HG03175 (cell line): ENCODE measurements around the gene RASSF5.
"Not testable (repeated sequence)": the region's sequence is repeated elsewhere in the genome, so short reads cannot be mapped to it uniquely, and the experiment has no call there.

ENCODE experiments used
- ATAC-seq: cut with Tn5 transposase; IDR thresholded peaks from one replicate; pipeline ENCODE4 v1.9.1; 2021; ENCODE audit warnings: mild to moderate bottlenecking, moderate library complexity; ENCODE audit not compliant: unreplicated experiment

RASSF5 gene

DNA sequence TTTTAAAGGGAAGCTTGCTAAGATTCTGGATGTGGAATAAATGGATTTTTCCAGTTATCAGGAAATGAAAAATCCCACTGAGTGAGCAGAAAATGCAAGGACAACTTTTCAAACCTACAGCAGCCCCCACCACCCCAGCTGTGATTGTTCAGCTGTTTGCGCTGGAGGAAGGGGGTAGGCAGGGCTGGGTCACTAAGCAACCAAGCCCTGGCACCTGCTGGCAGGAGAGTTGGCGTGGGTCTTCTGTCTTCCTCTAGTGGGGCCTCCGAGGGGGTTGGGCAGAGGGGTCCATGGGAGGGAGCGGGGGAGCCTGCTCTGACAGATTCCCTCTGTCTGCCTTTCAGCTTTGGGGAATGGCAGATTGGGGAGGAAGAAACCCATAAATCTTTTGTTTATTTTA lies 59.7 kb downstream of the RASSF5 start:
- ATAC-seq, result no peak

DNA sequence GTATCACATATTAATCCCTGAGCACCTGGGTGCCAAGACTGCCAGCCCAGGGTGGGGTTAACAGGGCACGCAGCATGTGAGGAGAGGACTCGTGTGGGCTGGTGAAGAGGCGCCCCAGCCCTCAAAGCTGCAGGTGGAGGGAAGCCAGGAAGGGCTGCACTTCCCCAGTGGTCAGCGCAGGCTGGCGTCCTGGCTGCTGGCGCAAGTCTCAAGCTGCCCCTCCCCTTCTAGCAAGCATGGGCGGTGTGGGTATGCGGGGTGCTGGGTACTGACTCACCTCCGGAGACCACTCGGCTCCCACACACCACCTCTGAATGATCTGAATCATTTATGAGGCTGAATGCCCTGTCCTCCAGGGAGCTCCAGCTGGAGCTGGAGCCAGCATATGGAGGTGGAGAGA lies 60.9 kb downstream of the RASSF5 start:
- ATAC-seq, result no peak

DNA sequence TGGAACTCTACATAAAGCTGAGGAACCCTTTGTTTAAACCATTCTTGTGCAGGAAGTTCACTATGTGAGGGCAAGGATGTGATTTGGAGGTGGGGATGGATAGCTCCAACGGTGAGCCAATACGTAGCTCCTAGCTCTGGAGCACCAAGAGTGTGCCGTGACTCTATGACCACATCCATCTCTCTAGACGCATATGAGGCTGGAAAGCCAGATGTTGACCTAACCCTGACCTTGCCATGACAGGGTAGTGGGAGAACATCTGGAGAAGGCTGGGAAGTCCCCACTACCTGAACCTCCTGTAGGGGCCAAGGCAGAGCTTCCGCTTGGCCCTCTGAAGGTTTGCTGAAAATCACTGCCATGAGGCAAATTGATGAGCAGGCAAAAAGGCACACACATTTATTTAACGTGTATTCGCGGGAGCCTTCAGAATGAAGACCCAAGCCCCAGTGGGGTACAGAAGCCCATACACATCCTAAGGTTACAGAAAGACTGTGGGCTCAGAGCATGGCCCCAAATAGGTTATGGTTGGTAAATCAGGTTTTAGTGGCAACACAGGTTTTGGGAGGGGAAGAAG lies 61.5 kb downstream of the RASSF5 start:
- no peak for ATAC-seq

DNA sequence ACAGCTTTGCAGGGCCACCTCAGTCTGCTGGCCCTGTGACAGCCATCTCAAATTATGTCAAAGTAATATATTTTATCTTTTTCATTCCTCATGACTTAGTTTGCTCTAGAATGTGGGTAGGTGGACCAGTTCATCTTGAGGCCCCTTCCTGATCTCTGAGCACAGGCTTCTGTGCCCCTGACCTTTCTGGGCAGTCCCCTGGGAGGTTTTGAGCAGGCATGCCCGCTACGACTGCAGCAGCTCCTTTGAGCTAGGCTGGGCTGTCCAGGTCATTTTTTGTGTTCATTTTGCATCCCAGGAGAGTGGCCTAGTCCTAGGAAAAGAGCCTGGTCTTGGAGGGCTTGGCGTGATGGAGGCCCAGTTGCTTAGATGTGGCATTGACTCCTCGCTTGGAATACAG lies 62.2 kb downstream of the RASSF5 start:
- ATAC-seq, result no peak

DNA sequence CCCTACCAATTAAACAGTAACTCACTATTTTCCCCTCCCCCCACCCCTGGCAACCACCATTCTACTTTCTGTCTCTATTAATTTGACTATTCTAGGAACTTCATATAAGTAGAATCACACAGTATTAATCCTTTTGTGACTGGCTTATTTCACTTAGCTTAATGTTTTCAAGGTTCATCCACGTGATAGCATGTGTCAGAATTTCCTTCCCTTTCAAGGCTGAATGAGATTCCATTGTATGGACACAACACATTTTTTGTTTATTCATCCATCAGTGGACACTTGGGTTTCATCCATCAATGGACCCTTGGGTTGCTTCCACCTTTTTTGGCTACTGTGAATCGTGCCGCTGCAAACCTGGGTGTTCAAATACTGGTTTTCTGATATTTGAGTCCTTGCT lies 63.2 kb downstream of the RASSF5 start:
- ATAC-seq, result no peak

DNA sequence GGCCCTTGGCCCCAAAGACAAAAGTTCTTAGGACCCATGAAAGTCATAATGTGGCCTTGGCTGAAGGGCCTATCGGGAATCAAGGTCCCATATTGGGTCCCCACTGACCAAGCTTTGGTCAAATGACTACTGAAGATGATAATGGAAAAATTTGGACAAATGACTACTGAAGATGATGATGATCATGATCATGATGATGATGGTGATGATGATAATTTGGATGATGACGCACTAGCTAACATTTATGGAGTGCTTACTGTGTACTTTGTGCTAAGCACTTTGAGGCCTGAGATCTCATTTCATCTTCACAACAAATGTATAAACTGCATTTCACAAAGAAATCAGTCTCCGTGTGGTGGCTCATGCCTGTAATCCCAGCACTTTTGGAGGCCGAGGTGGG lies 65.5 kb downstream of the RASSF5 start:
- ATAC-seq, result no peak

DNA sequence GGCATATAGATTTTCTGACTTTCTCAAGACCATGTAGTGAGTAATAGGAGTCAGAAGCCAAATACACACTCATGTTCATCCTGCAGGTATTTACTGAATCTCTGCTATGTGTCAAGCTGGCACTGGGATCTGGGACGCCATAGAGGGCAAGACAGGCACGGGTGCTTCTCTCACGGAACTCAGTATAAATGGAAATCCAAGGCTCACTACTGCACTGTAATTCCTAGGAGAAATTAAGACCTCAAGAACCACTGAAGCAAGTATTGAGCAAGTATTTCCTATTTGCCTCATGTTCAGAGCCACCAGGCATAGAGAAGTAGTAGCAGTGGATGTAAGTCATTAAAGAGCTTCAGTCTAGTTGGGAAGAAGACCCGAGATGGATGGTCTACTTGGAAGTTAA lies 66.0 kb downstream of the RASSF5 start:
- ATAC-seq, result no peak

DNA sequence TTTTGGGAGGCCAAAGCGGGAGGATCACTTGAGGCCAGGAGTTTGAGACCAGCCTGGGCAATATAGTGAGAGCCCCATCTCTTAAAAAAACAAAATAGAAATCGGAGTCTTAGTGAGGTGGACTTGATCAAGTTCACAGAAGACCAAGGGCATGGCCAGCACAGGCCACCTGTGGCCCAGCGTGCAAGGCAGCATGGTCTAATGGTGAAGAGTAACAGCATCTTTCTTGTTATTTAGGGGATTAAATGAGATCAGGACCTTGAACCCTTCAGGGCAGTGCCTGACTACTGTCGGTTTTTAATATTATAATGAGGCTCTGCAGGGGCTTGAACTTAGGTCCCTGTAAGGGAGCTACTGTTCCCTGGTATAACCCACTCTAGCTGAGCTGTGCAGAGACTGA lies 66.4 kb downstream of the RASSF5 start:
- ATAC-seq, result no peak

DNA sequence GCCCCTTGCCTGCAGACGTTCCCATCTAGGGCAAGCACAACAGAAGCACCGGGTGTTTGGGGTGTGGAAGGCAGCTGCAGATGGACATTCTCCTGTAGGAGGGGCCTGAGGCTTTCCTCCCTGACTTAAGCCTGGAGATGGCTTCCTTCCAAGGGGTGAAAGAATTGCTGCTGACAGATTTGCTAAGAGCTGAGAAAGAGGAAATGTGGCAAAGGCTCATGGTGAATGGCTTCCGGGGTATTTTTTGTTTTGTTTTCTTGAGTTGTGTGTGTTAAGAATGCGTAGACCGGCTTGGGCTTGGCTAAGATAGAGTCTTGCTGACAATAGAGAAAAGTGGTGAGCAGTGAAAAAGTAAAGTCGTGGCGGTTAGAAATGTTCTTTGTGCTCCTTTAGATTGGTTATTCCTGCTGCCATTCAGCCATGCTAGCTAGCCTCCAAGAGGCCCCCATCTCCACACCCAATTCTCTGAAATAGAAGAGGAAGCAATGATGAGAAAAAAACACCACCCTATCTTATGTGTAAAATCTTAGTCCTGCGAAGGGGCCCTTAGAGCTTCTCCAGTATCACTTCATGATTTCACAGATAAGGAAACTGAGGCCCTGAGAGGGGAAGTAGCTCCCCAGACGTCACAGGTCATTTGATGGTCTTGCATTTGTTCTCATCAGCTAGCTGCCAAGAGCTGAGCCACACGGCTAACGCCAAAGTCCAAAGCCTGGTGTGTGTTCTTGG lies 68.0 kb downstream of the RASSF5 start:
- no peak for ATAC-seq

DNA sequence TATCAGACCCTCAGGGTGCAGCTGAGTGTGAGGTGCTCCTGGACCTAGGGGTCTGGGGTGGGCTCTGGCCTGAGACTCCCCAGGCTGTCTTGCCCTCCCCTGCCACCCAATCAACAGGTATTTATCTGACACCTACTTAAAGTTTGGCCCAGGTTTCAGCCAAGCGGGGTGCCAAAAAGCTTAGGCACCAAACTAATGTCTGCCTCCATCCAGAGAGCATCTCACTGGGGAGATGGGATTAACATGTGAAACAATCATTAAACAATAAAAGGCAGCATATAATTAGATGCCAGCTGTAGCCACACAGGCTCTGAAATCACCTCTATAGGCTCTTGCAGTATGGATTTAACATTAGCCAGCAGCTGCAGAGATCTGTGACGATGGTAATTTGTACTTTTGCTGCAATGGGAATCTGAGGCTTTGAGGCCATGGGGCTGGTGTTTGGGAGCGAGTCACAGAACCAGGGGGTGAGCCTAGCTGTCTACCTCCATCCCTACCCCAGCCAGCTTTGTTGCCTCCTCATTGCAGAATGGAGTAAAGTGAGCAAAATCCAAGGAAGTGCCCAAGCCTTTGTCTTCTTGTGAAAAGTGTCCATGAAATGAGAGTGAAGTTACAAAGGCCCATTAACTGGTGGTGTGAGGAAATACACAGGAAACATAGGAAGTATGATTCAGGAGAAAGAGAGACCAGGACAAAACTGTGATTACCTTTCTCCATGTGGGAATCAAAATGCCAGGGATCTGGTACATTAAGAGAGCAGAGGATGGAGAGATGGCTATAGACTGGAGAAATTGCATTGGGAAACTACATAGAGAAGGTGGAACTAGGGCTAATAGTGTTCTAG lies 68.8 kb downstream of the RASSF5 start:
- ATAC-seq, result no peak

DNA sequence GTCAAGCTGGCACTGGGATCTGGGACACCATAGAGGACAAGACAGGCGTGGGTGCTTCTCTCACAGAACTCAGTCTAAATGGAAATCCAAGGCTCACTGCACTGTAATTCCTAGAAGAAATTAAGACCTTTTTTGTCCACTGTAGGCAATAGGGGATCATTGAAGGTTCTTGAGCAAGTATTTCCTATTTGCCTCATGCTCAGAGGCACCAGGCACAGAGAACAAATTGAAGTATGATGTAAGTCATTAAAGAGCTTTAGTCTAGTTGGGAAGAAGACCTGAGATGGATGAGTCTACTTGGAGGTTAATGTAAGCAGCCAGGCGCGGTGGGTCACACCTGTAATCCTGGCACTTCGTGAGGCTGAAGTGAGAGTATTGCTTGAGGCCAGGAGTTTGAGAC lies 70.3 kb downstream of the RASSF5 start:
- ATAC-seq, result no peak

DNA sequence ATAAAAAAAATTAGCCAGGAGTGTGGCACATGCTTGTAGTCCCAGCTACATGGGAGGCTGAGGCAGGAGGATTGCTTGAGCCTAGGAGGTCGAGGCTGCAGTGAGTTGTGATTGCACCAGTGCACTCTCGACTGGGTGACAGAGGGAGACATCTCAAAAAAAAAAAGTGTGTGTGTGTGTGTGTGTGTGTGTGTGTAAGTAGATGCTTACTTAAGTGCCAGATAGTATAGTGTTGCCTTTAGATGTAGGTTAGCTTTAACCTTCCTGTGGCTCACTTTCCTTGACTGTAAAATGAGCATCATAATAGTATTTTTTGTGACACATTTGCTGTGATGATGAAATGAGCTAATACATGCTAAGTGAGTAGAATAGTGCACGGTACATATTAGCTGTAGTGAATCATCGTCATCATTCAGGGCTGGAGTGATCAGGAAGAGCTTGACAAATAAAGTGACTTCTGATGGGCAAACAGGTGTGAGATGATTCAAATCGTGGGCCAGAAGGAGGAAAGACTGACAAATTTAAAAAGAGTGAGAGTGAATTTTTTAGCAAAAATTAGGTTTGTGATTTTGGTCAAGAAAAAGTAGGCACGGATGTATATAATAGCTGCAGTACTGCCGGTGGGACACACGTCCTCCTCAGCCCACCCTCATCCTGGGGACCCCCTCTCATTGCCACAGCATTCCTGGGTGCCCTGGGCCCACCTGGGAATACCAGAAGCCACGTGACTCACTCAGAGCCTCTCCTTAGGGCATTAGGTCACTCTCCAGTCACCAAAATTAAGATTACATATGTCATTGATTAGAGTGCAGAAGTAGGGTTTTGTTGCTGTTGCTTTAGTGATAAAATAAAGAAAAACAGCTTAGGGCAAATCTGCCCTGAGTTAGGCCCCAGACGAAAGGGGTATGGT lies 71.0 kb downstream of the RASSF5 start:
- no peak for ATAC-seq

DNA sequence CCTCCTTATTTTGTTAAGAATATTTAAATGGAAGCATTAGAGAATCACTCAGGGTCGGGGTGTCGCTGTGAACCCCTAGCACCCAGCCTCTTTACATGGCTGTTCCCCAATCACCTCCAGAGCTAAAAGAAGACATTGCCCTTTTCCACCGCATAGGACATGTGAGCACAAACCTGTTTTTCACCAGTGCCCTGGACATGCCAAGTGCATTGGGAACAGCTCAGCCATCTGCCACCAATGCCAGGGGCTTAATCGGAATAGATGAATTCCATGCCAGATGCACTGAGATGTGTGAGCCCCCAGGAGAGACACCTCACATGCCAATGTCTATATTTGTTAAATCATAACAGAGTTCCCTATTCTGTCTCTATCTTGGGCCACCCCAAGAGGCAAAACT lies 71.6 kb downstream of the RASSF5 start:
- no peak for ATAC-seq

DNA sequence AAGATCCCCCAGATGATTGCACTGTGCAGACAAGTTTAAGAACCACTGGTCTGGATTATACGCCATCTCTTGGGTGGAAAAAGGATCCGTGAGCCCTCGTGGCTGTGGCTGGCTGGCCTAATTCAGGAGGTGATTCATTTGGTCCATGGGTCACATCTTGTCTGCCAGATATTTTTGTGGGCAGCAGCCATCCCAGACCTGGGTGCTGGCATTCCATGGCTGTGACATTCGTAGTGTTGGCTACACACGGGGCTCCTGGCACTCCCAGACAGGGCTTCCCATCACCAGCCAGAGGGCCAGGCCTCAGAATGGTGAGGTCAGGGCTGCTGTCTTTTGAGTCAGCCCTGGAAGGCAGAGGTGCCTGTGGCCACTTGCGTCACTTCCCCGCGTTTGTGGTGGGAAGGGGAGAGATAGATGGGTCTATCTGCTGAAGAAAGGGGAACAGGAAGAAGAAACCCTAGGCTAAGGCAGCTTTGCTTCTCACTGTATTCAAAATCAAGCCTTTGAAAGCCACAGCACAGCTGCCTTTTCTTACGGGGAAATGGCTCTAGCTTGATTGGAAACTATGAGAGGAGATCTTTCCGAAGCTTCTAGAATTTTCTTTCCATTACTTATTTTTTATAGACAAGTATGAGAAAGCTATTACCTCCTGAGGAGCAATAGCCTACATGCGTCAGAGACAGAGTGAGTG lies 72.6 kb downstream of the RASSF5 start:
- ATAC-seq, result peak; percentile 89

DNA sequence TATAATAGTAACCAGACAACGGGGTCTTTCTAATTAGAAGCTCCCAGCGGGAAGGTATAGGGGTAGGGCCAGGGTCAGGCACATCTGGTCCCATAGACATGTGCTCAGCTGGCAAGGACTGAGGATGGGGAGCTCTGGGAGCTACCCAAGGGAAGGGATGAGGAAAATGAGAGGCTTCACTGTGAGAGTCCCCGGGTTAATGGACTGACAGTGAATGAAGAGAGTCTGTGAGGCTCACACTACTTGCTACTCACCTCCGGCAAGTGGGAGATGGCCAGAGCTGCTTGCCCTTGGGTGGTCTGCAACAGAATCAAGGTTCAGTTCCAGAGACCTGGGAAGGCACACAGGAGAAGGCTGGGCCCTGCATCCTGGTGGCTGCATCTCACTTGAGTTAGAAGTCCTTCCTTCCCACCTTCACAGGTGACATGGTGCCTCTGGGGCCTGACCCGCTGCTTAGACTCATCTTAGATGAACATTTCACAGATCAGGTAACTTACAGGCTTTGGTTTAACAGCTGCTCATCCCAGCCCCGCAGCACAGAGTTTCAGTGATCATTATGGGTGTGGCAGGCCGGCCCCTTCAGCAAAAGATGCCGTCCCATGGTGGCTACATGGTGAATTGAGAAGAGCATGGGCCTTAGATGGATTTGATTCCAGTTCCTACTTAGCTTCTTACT lies 73.2 kb downstream of the RASSF5 start:
- no peak for ATAC-seq

DNA sequence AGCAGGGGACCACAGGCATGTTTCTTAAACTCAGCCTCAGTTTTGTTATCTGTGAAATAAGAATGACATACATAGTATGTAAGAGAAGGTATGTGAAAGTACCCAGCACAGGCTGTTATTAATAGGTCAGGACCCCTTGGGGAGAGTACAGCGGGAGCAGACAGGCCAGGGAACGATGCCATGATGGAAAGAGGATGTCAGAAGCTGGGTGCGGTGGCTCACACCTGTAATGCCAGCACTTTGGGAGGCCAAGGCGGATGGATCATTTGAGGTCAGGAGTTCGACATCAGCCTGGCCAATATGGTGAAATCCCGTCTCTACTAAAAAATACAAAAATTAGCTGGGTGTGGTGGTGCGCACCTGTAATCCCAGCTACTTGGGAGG lies 73.8 kb downstream of the RASSF5 start:
- ATAC-seq, result not testable (repeated sequence)

DNA sequence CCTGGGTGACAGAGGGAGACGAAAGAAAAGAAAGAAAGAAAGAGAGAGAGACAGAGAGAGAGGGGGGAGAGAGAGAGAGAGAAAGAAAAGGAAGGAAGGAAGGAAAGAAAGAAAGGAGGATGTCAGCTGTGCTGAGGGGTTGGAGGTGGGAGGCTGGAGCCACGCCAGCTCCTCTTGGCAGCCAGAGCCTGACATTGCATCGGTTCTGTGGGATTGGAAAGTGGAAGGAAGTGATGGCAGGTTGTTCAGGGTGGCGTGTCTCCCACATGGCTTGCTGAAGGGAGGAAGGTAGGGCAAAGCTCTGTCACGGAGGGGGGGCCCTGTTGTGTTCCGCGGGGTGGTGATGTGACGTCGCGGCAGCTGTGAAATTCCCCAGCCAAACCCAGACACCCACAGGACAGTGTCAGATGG lies 74.2 kb downstream of the RASSF5 start:
- no peak for ATAC-seq

DNA sequence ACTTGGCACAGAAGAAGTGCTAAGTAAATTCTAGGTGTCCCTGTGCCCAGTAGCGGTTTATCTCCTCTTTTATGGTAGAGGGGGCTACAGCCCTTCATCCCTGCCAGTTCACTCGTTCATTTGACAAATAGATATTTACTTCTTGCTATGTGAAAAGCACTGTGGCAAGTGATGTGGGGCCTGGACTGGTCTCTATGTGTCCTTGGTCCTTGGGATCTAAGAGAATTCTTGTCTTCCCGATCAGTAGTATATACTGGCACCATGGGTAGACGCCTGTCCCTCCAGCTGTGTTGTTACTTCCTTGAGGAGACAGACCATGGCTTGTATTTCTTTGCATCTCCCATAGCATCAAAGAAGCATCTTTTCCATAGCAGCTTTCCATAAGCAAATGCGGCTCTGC lies 75.2 kb downstream of the RASSF5 start:
- ATAC-seq, result no peak

DNA sequence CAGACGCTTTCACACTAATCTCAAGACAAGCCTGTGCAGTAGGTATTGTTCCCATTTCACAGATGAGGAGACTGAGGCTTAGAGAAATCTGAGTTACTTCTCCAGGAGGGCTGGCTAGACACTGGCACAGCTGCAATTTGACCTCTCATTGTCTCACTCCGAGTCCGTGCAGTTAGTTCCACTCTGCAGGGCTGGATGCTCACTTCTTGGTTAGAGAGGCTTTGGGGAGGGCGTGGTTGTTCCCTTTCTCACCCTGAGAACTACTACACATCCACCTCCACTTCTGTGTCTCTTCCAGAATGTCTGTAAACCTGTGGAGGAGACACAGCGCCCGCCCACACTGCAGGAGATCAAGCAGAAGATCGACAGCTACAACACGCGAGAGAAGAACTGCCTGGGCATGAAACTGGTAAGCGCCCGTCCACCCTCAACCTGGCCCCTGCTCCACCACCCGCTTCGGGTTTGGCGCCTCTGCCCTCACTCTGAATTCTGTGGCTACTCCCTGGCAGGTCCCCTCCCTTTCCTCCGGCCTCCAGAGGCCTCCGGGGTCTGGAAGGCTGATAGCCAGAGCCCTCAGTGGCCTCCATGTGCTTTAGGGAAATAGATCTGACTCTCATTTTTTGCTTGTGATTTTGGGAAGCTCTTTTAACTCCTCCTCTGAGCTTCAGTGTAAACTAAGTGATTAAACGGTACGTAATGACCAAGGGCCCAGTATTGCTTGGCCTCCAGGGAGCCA lies 75.8 kb downstream of the RASSF5 start:
- no peak for ATAC-seq
